ENCODE measurements around the gene PTN. TPM values are rescaled to one million over a fixed set of nuclear protein-coding genes. Genes with fewer than 3 reads are reported as not detected.

Gene PTN
- total and polyA plus RNA-seq, 12 donors: 6.6 to 23.0 (median 12.9) TPM

DNA sequence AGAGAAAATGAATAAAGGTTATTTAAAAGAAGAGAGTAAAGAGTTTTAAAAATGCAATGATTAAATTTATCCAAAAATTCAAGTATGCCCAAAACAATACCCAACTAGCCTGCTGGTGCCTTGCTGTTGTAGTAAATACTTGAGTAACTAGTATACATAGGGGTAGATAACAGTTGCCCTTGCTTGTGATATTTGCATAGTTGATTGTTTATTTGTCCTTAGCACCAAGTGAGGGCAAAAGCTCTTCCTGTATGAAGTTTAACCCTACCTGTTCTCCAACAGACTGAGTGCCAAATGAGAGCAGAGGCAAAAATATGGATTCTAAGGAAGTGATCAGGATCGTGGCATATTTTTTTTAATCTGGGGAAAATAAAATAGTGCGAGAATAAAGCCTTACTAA, 85.0 kb downstream of the PTN start:
- no peak overlapping the region for H3K27ac ChIP-seq
- H3K4me1 ChIP-seq: no peaks in the 10 kb centered on the region
- H3K27me3 ChIP-seq: no peaks in the 10 kb centered on the region
- ATAC-seq: no peak
- TF ChIP-seq, protein P1, sequence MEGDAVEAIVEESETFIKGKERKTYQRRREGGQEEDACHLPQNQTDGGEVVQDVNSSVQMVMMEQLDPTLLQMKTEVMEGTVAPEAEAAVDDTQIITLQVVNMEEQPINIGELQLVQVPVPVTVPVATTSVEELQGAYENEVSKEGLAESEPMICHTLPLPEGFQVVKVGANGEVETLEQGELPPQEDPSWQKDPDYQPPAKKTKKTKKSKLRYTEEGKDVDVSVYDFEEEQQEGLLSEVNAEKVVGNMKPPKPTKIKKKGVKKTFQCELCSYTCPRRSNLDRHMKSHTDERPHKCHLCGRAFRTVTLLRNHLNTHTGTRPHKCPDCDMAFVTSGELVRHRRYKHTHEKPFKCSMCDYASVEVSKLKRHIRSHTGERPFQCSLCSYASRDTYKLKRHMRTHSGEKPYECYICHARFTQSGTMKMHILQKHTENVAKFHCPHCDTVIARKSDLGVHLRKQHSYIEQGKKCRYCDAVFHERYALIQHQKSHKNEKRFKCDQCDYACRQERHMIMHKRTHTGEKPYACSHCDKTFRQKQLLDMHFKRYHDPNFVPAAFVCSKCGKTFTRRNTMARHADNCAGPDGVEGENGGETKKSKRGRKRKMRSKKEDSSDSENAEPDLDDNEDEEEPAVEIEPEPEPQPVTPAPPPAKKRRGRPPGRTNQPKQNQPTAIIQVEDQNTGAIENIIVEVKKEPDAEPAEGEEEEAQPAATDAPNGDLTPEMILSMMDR (IDR thresholded peaks at IDR 0.05): no peak
- H3K4me3 ChIP-seq: no peak overlapping the region
- DNase-seq: no peak
- H3K9me3 ChIP-seq: peaks cover 0 to 7% (median 0%) of the 10 kb centered on the region in 11 donors
- no peaks in the 10 kb centered on the region for H3K36me3 ChIP-seq
- 68 to 90% methylated on average over 2 of the region's 2 CpGs for WGBS, 2 donors
- intact Hi-C loops (cut with DNase I): no loop called here

- Histone ChIP-seq H3K36me3 (peaks cover 0 to 13% (median 0%) of the 10 kb centered on the region in 9 donors), H3K4me3 (no peak overlapping the region), H3K4me1 (no peaks in the 10 kb centered on the region), H3K9me3 (no peaks in the 10 kb centered on the region), H3K27me3 (no peaks in the 10 kb centered on the region), H3K27ac (no peak overlapping the region)
- ATAC-seq: no peak
- intact Hi-C loops (cut with DNase I): no loop called here
- DNase-seq: no peak
- 84 to 88% methylated on average over 2 of the region's 2 CpGs for WGBS, 2 donors
- TF ChIP-seq, protein P1 (IDR thresholded peaks at IDR 0.05): no peak
Observed at GRCh38 chr7:137254766-137255165, 88.8 kb downstream of the PTN start.

DNA sequence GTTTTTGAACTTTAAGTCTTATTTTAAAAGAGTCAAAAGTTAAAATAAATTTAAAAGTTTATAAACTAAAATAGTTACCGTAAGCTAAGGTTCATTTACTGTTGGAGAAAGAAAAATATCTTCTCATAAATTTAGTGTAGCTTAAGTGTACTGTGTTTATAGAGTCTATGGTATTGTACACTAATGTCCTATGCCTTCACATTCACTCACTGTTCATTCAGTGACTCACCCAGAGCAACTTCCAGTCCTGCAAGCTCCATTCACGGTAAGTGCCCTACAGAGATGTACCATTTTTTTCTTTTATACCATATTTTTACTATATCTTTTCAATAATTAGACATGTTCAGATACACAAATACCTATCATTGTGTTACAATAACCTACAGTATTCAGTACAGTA, 97.6 kb downstream of the PTN start:
- Histone ChIP-seq H3K36me3 (peaks cover 0 to 4% (median 0%) of the 10 kb centered on the region in 9 donors), H3K27ac (no peak overlapping the region), H3K4me1 (no peaks in the 10 kb centered on the region), H3K9me3 (no peaks in the 10 kb centered on the region), H3K4me3 (no peak overlapping the region), H3K27me3 (no peaks in the 10 kb centered on the region)
- intact Hi-C loops (cut with DNase I): no loop called here
- TF ChIP-seq, protein P1 (IDR thresholded peaks at IDR 0.05): no peak
- DNase-seq (no peak), ATAC-seq (no peak)
- WGBS, 2 donors: 92 to 96% methylated on average over 2 of the region's 2 CpGs

DNA sequence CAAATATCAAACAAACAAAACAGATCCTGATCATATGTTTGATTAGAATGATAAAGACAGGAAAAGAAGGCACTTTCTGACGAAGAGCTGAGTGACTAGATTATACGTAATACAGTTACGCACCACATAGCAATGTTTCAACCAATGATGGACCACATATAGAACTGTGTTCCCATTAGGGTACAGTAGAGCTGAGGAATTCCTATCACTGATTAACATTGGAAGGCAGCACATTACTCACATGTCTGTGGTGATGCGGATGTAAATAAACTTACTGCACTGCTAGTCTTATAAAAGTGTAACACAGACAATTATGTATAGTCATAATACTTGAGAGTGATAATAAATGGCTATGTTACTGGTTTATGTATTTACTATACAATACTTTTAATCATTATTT, 98.3 kb downstream of the PTN start:
- WGBS, 2 donors: 89 to 92% methylated on average over 4 of the region's 4 CpGs
- ATAC-seq (no peak), DNase-seq (no peak)
- no peaks in the 10 kb centered on the region for H3K4me1 ChIP-seq
- TF ChIP-seq, protein P1 (IDR thresholded peaks at IDR 0.05): no peak
- H3K36me3 ChIP-seq: peaks cover 0 to 3% (median 0%) of the 10 kb centered on the region in 9 donors
- H3K9me3 ChIP-seq: no peaks in the 10 kb centered on the region
- intact Hi-C loops (cut with DNase I): no loop called here
- H3K27me3 ChIP-seq: no peaks in the 10 kb centered on the region
- H3K27ac ChIP-seq: no peak overlapping the region
- H3K4me3 ChIP-seq: no peak overlapping the region

Measured in heart right ventricle (tissue), 16 donors.